NOMO-1 treated with DMSO at 0.1 percent for 48 hours (cell line): Measurements from ENCODE around the gene DPM3.

Source experiments
- DNase-seq: peaks from one replicate; lab custom pipeline; 2025; ENCODE audit not compliant: unreplicated experiment; lab: John Stamatoyannopoulos, UW

Gene DPM3

DNA sequence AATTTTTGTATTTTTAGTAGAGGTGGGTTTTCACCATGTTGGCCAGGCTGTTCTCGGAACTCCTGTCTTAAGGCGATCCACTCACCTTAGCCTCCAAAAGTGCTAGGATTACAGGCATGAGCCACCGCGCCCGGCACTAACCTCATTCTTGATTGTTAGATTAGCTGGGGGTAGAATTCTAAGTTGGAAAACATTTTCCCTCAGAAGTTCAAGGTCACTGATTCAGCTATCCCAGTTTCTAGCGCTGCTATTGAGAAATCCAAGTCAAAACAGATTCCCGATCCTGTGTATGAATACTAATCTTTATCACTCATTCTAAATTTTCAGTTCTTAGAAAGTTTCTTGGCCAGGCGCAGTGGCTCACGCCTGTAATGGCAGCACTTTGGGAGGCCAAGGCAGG is 37.0 kb downstream of the DPM3 start:
- DNase-seq = no peak

DNA sequence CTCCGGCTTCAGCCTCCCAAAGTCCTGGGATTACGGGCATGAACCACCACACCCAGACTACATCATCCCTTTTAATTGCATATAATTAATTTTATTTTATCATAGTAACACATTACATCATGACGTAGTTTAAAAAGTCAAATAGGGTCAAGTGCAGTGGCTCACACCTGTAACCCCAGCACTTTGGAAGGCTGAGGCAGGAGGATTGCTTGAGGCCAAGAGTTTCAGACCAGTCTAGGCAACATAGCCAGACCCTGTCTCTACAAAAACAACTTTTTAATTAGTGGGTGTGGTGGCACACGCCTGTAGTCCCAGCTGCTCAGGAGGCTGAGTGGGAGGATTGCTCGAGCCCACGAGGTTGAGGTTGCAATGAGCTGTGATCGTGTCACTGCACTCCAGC is 41.0 kb downstream of the DPM3 start:
- no peak for DNase-seq

DNA sequence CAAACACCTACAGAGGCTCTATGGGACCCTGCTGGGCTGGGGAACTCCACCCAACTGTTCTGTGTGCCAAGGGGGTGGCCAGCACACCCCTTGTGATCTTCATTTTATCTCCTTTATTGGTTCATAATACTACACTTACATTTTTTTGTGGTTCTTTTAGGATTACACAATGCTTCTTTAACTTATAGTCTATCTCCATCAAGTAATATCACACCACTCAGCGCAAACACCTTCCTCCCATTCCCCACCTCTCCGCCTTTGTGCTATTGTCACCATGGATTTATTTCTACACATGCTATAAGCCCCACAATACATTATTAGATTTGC is 45.7 kb downstream of the DPM3 start:
- DNase-seq = no peak

DNA sequence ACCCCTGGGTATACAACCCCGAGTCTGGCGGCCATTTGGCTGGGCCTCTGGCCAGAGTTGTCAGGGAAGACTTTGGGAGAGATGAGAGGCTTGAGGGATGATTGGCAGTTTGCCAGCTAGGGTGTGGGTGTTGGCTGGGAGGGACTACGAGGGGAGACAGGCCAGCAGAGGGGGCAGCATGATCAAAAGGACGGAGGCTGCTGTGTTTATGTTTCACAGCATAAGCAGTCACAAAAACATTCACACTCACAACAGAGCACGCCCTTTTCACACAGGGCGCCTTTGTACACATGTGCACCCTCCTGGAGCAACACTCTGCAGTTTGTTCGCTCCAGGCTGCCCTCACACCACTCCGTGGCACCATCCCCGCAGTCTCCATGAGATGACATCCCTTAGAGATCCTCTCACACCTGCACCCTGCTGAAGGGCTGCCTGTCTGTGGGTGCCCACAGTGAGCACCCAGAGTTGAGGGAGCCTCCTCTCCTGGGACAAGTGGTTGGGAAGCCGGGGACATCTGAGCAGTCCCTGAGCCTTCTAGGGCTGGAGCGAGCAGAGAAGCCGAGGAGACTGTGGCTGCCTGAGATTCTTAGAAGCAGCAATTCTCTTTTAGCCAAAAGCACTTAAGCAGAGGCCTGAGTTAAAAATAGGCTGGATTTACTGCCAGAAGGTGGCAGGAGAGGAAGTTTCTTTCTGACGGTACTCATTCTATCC is 46.3 kb downstream of the DPM3 start:
- DNase-seq = peak; percentile 62

- DNase-seq = no peak
Measured at GRCh38 chr1:155092641-155093040, 47.7 kb downstream of the DPM3 start.

DNA sequence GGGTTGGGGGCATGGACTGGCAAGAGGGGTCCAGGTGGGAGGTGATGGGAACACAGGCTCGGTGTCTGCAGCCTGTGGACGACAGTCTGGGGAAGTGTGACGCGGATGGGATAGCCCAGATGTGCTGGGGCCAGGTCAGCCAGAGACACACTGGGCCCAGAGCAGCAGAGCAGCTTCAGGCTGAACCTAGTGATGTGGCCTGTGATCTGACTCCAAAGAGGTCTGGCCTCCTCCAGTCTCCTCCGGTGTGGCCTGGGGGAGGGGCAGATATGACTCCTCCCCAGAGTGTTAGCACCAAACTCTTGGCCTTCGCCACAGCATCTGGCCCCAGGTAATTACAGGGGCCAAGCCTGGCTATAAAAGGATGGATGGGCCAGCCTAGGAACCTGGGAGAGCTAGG is 48.2 kb downstream of the DPM3 start:
- no peak for DNase-seq

- DNase-seq = peak; percentile 32
Measured at GRCh38 chr1:155091071-155092051, 49.0 kb downstream of the DPM3 start.
